Astrocyte of the spinal cord (primary cell): ENCODE measurements around the gene CAPN13.

Source experiments
- DNase-seq: peaks from one replicate; pipeline ENCODE4 v3.0.0; 2011; ENCODE audit warnings: low read depth, low spot score
- H3K4me3 ChIP-seq: 2 replicates; pipeline ENCODE4 v1.5.1; 2011; ENCODE audit warnings: low read depth, mild to moderate bottlenecking, low read length, moderate library complexity
- CTCF ChIP-seq: IDR thresholded peaks from 2 replicates; pipeline ENCODE4 v1.5.1; 2012; ENCODE audit warnings: low read depth, mild to moderate bottlenecking, low read length, inconsistent platforms
- in situ Hi-C: cut with HindIII; loops from 2 replicates; pipeline ENCODE4 v1.10.0; 2017; ENCODE audit warnings: low sequenced_read_pairs

Gene CAPN13

GRCh38 chr2:30821960-30822359 is 14.7 kb upstream of the CAPN13 start:
- no peak for TF ChIP-seq CTCF
- in situ Hi-C loops: no loop called here
- DNase-seq: no peak
- no peak overlapping the region for H3K4me3 ChIP-seq

GRCh38 chr2:30820381-30821055 is 13.3 kb upstream of the CAPN13 start:
- in situ Hi-C loops: no loop called here
- DNase-seq: no peak
- no peak for TF ChIP-seq CTCF
- no peak overlapping the region for H3K4me3 ChIP-seq

GRCh38 chr2:30809938-30810337 is 2.7 kb upstream of the CAPN13 start:
- DNase-seq: no peak
- in situ Hi-C loops: no loop called here
- no peak for TF ChIP-seq CTCF
- no peak overlapping the region for H3K4me3 ChIP-seq

GRCh38 chr2:30808695-30809094 is 1.4 kb upstream of the CAPN13 start:
- in situ Hi-C loops: no loop called here
- no peak for TF ChIP-seq CTCF
- no peak for DNase-seq
- no peak overlapping the region for H3K4me3 ChIP-seq

GRCh38 chr2:30803281-30803680 is 4.0 kb downstream of the CAPN13 start:
- no peak for TF ChIP-seq CTCF
- DNase-seq: no peak
- in situ Hi-C loops: no loop called here
- H3K4me3 ChIP-seq: no peak overlapping the region

- H3K4me3 ChIP-seq: no peak overlapping the region
- DNase-seq: no peak
- no peak for TF ChIP-seq CTCF
- in situ Hi-C loops: no loop called here
These were observed 4.6 kb downstream of the CAPN13 start for GRCh38 chr2:30802611-30803010.
